H9 (cell line): ENCODE results near the gene AGAP5. TPM values are rescaled to one million over a fixed set of nuclear protein-coding genes. Genes with fewer than 3 reads are reported as not detected.

ENCODE experiments used
- DNase-seq: peaks from one replicate; pipeline ENCODE4 v3.0.0-alpha.2; 2017
- H2AFZ ChIP-seq: one replicate; pipeline ENCODE4 v1.6.1; 2013; ENCODE audit warnings: mild to moderate bottlenecking, low read length, control low read depth, moderate library complexity
- H2AK5ac ChIP-seq: 2 replicates; pipeline ENCODE4 v1.6.1; 2013; ENCODE audit warnings: low read length, control low read depth, mixed read lengths; ENCODE audit not compliant: insufficient read length
- H2BK120ac ChIP-seq: one replicate; pipeline ENCODE4 v1.6.1; 2013; ENCODE audit warnings: low read depth, mild to moderate bottlenecking, low read length, control low read depth, inconsistent platforms; ENCODE audit not compliant: poor library complexity, severe bottlenecking
- H2BK12ac ChIP-seq: 2 replicates; pipeline ENCODE4 v1.6.1; 2013; ENCODE audit warnings: low read length, control low read depth, mixed read lengths, low read depth; ENCODE audit not compliant: insufficient read length
- H2BK15ac ChIP-seq: 2 replicates; pipeline ENCODE4 v1.6.1; 2013; ENCODE audit warnings: low read depth, low read length, control low read depth
- H2BK20ac ChIP-seq: one replicate; pipeline ENCODE4 v1.6.1; 2013; ENCODE audit warnings: low read depth, mild to moderate bottlenecking, low read length, control low read depth, inconsistent platforms; ENCODE audit not compliant: poor library complexity, severe bottlenecking
- H2BK5ac ChIP-seq: 2 replicates; pipeline ENCODE4 v1.6.1; 2013; ENCODE audit warnings: low read length, control low read depth, mixed read lengths; ENCODE audit not compliant: insufficient read length
- H3K14ac ChIP-seq: 2 replicates; pipeline ENCODE4 v1.6.1; 2013; ENCODE audit warnings: low read length, control low read depth; ENCODE audit not compliant: insufficient read depth
- H3K18ac ChIP-seq: 2 replicates; pipeline ENCODE4 v1.6.1; 2013; ENCODE audit warnings: low read depth, mild to moderate bottlenecking, mixed read lengths, low read length, control low read depth; ENCODE audit not compliant: insufficient read length
- H3K23ac ChIP-seq: 2 replicates; pipeline ENCODE4 v1.6.1; 2013; ENCODE audit warnings: low read length, control low read depth, mixed read lengths, low read depth; ENCODE audit not compliant: insufficient read length
- H3K23me2 ChIP-seq: 2 replicates; pipeline ENCODE4 v1.6.1; 2013; ENCODE audit warnings: low read depth, mild to moderate bottlenecking, mixed read lengths, low read length, control low read depth; ENCODE audit not compliant: insufficient read length, poor library complexity, severe bottlenecking
- H3K27ac ChIP-seq: 2 replicates; pipeline ENCODE4 v1.5.1; 2013; ENCODE audit warnings: low read length, control low read depth, mixed read lengths, low read depth; ENCODE audit not compliant: insufficient read length
- H3K27me3 ChIP-seq: 2 replicates; pipeline ENCODE4 v1.6.1; 2013; ENCODE audit warnings: low read length, control low read depth, inconsistent platforms; ENCODE audit not compliant: insufficient read depth
- H3K4ac ChIP-seq: 2 replicates; pipeline ENCODE4 v1.6.1; 2013; ENCODE audit warnings: low read depth, mild to moderate bottlenecking, control low read depth, inconsistent platforms, low read length, moderate library complexity
- H3K4me1 ChIP-seq: 2 replicates; pipeline ENCODE4 v1.6.1; 2013; ENCODE audit warnings: low read length, control low read depth, inconsistent platforms; ENCODE audit not compliant: insufficient read depth
- H3K4me2 ChIP-seq: 2 replicates; pipeline ENCODE4 v1.6.1; 2013; ENCODE audit warnings: low read length, control low read depth, mixed read lengths; ENCODE audit not compliant: insufficient read length, insufficient read depth
- H3K56ac ChIP-seq: 2 replicates; pipeline ENCODE4 v1.6.1; 2013; ENCODE audit warnings: low read depth, mild to moderate bottlenecking, mixed read lengths, low read length, control low read depth; ENCODE audit not compliant: insufficient read length
- H3K79me1 ChIP-seq: 2 replicates; pipeline ENCODE4 v1.6.1; 2013; ENCODE audit warnings: low read depth, mild to moderate bottlenecking, moderate library complexity, low read length, control low read depth, inconsistent platforms; ENCODE audit not compliant: insufficient read depth, poor library complexity, severe bottlenecking
- H3K79me2 ChIP-seq: 2 replicates; pipeline ENCODE4 v1.6.1; 2013; ENCODE audit warnings: low read length, control low read depth, inconsistent platforms; ENCODE audit not compliant: insufficient read depth
- H3K9ac ChIP-seq: 2 replicates; pipeline ENCODE4 v1.6.1; 2013; ENCODE audit warnings: low read length, control low read depth, mixed read lengths; ENCODE audit not compliant: insufficient read length; ENCODE audit errors: extremely low read depth
- H3K9me3 ChIP-seq: one replicate; pipeline ENCODE4 v1.6.1; 2013; ENCODE audit warnings: low read depth, low read length, inconsistent platforms; ENCODE audit not compliant: control insufficient read depth
- H3T11ph ChIP-seq: one replicate; pipeline ENCODE4 v1.6.1; 2013; ENCODE audit warnings: mild to moderate bottlenecking, low read length, control low read depth, inconsistent platforms
- H4K20me1 ChIP-seq: one replicate; pipeline ENCODE4 v1.6.1; 2013; ENCODE audit not compliant: control insufficient read depth, insufficient read length, insufficient read depth
- H4K5ac ChIP-seq: 2 replicates; pipeline ENCODE4 v1.6.1; 2013; ENCODE audit warnings: low read depth, mild to moderate bottlenecking, mixed read lengths, low read length, control low read depth; ENCODE audit not compliant: insufficient read length
- H4K8ac ChIP-seq: replicated peaks from 2 replicates; pipeline ENCODE4 v1.6.1; 2013; ENCODE audit warnings: low read length, control low read depth, mixed read lengths, low read depth; ENCODE audit not compliant: insufficient read length
- H4K91ac ChIP-seq: 2 replicates; pipeline ENCODE4 v1.6.1; 2013; ENCODE audit warnings: low read depth, mild to moderate bottlenecking, moderate library complexity, mixed read lengths, low read length, control low read depth; ENCODE audit not compliant: insufficient read length
- H3K27ac Mint-ChIP-seq, 3 experiments: 2 replicates in 2 of 3; 3 replicates in 1 of 3; pipeline ENCODE4 v1.8.0; 2020 to 2021; ENCODE audit warnings: mixed read lengths in 3 of 3, mild to moderate bottlenecking in 1 of 3, moderate library complexity in 1 of 3
- H3K27me3 Mint-ChIP-seq: 2 replicates; pipeline ENCODE4 v1.8.0; 2021; ENCODE audit warnings: low read depth, mild to moderate bottlenecking, moderate library complexity, mixed read lengths
- H3K36me3 Mint-ChIP-seq, 3 experiments: 2 replicates in 2 of 3; 3 replicates in 1 of 3; pipeline ENCODE4 v1.8.0; 2020 to 2021; ENCODE audit warnings: low read depth in 3 of 3, mixed read lengths in 3 of 3; ENCODE audit not compliant: insufficient read depth in 1 of 3
- H3K4me1 Mint-ChIP-seq, 2 experiments: 2 replicates each; pipeline ENCODE4 v1.8.0; 2020; ENCODE audit warnings: mixed read lengths in 2 of 2
- H3K4me3 Mint-ChIP-seq, 2 experiments: 2 replicates in 1 of 2; 3 replicates in 1 of 2; pipeline ENCODE4 v1.8.0; 2020 to 2021; ENCODE audit warnings: mild to moderate bottlenecking in 2 of 2, mixed read lengths in 2 of 2, moderate library complexity in 1 of 2
- H3K9me3 Mint-ChIP-seq, 2 experiments: 2 replicates in 1 of 2; 3 replicates in 1 of 2; pipeline ENCODE4 v1.8.0; 2020; ENCODE audit warnings: mild to moderate bottlenecking in 2 of 2, mixed read lengths in 2 of 2, moderate library complexity in 1 of 2
- WGBS: extraction: QIAGEN DNeasy Blood & Tissue Kit; methylation state at CpG from one replicate; pipeline ENCODE4 v1.1.7; 2013; ENCODE audit warnings: missing lambda C conversion rate, low lambda C conversion rate, mixed read lengths; ENCODE audit not compliant: insufficient read length; ENCODE audit errors: extremely low coverage; 5-methylcytosine and 5-hydroxymethylcytosine counted together
- total RNA-seq: library from RNA; stranded (reverse); gene quantifications from 2 replicates; pipeline ENCODE4 v1.2.1, GENCODE V29; 2021
- TF ChIP-seq, protein P1 (sequence below): fragments of 200-600 bp; sonication (generic); conservative IDR thresholded peaks from 3 replicates; pipeline ENCODE4 v1.8.0; 2021; ENCODE audit warnings: antibody characterized with exemption, mild to moderate bottlenecking

Gene AGAP5
- total RNA-seq, 1 experiment from 2014 or later: 5.2 TPM

- Histone ChIP-seq H3K23ac (no peak within 1 kb of the TSS), H3T11ph (no peak within 1 kb of the TSS), H2BK15ac (no peak within 1 kb of the TSS), H2BK20ac (no peak within 1 kb of the TSS), H3K23me2 (no peaks in the 10 kb centered on the region), H4K8ac (no peak within 1 kb of the TSS), H3K9me3 (no peaks in the 10 kb centered on the region), H3K4me1 (peaks cover 2% of the 10 kb centered on the region; the same call in 1 of the 2 replicates), H3K18ac (no peak within 1 kb of the TSS), H3K27ac (no peak within 1 kb of the TSS), H4K5ac (no peak within 1 kb of the TSS), H2BK12ac (no peak within 1 kb of the TSS), H4K91ac (no peak within 1 kb of the TSS), H3K27me3 (no peaks in the 10 kb centered on the region; the same call in 1 of the 2 replicates), H3K9ac (no peak within 1 kb of the TSS), H3K14ac (no peak within 1 kb of the TSS), H3K4me2 (no peak within 1 kb of the TSS), H2AK5ac (no peak within 1 kb of the TSS), H2BK5ac (no peak within 1 kb of the TSS), H3K79me2 (no peaks in the 10 kb centered on the region), H2AFZ (no peak within 1 kb of the TSS), H2BK120ac (no peak within 1 kb of the TSS), H4K20me1 (no peaks in the 10 kb centered on the region), H3K79me1 (no peaks in the 10 kb centered on the region), H3K56ac (no peak within 1 kb of the TSS), H3K4ac (no peak within 1 kb of the TSS)
- Mint-ChIP-seq H3K36me3 (no peaks in the 10 kb centered on the region), H3K27ac (peak within 1 kb of the TSS in 2 of 3 experiments; percentile 8 to 24; a peak in 4 of 7 replicates), H3K4me1 (peaks cover 10% of the 10 kb centered on the region in 2 experiments), H3K27me3 (peaks cover 2% of the 10 kb centered on the region), H3K4me3 (no peak within 1 kb of the TSS), H3K9me3 (no peaks in the 10 kb centered on the region)
- no peak for DNase-seq
- TF ChIP-seq, protein P1, sequence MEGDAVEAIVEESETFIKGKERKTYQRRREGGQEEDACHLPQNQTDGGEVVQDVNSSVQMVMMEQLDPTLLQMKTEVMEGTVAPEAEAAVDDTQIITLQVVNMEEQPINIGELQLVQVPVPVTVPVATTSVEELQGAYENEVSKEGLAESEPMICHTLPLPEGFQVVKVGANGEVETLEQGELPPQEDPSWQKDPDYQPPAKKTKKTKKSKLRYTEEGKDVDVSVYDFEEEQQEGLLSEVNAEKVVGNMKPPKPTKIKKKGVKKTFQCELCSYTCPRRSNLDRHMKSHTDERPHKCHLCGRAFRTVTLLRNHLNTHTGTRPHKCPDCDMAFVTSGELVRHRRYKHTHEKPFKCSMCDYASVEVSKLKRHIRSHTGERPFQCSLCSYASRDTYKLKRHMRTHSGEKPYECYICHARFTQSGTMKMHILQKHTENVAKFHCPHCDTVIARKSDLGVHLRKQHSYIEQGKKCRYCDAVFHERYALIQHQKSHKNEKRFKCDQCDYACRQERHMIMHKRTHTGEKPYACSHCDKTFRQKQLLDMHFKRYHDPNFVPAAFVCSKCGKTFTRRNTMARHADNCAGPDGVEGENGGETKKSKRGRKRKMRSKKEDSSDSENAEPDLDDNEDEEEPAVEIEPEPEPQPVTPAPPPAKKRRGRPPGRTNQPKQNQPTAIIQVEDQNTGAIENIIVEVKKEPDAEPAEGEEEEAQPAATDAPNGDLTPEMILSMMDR: no peak
- no CpG with 5 or more reads among the region's 9 CpGs for WGBS
Measured at GRCh38 chr10:73641328-73642060, 56.4 kb downstream of the AGAP5 start, which contains the start of gene MYOZ1. TSS of gene MYOZ1 (minus strand) at chr10:73641474. CDS start at chr10:73640017, 1,457 bp downstream.
